ENCODE results near the gene EML6.

EML6 gene

GRCh38 chr2:54879598-54880332 lies 156.3 kb downstream of the EML6 start:
- DNase-seq (ENCODE audit: low spot score), result peak; percentile 20

GRCh38 chr2:54880428-54880827 lies 157.0 kb downstream of the EML6 start:
- DNase-seq (ENCODE audit: low spot score), result peak; percentile 17

- no peak for DNase-seq (ENCODE audit: low spot score)
Observed at GRCh38 chr2:54881759-54882158, 158.3 kb downstream of the EML6 start.

- no peak for DNase-seq (ENCODE audit: low spot score)
Observed at GRCh38 chr2:54885891-54886290, 162.4 kb downstream of the EML6 start.

- DNase-seq (ENCODE audit: low spot score), result no peak
Observed at GRCh38 chr2:54887850-54888545, 164.5 kb downstream of the EML6 start.

GRCh38 chr2:54889053-54889452 lies 165.6 kb downstream of the EML6 start:
- no peak for DNase-seq (ENCODE audit: low spot score)

GRCh38 chr2:54891909-54892308 lies 168.4 kb downstream of the EML6 start:
- DNase-seq (ENCODE audit: low spot score), result no peak

- DNase-seq (ENCODE audit: low spot score), result no peak
Observed at GRCh38 chr2:54894467-54894866, 171.0 kb downstream of the EML6 start.

GRCh38 chr2:54895730-54896129 lies 172.3 kb downstream of the EML6 start:
- no peak for DNase-seq (ENCODE audit: low spot score)

- DNase-seq (ENCODE audit: low spot score), result peak; percentile 5
Observed at GRCh38 chr2:54897420-54898310, 174.2 kb downstream of the EML6 start.

GRCh38 chr2:54898456-54899226 lies 175.2 kb downstream of the EML6 start:
- peak; percentile 23 for DNase-seq (ENCODE audit: low spot score)

- peak; percentile 78 for DNase-seq (ENCODE audit: low spot score)
Observed at GRCh38 chr2:54899576-54900200, 176.2 kb downstream of the EML6 start.

GRCh38 chr2:54901224-54901986 lies 177.9 kb downstream of the EML6 start:
- DNase-seq (ENCODE audit: low spot score), result no peak

- DNase-seq (ENCODE audit: low spot score), result no peak
Observed at GRCh38 chr2:54902763-54903162, 179.3 kb downstream of the EML6 start.

GRCh38 chr2:54903736-54904554 lies 180.5 kb downstream of the EML6 start:
- DNase-seq (ENCODE audit: low spot score), result peak; percentile 5

GRCh38 chr2:54904836-54905235 lies 181.4 kb downstream of the EML6 start:
- no peak for DNase-seq (ENCODE audit: low spot score)

- DNase-seq (ENCODE audit: low spot score), result peak; percentile 76
Observed at GRCh38 chr2:54906716-54907115, 183.3 kb downstream of the EML6 start.

- DNase-seq (ENCODE audit: low spot score), result no peak
Observed at GRCh38 chr2:54907663-54908062, 184.2 kb downstream of the EML6 start.

- no peak for DNase-seq (ENCODE audit: low spot score)
Observed at GRCh38 chr2:54908591-54908990, 185.1 kb downstream of the EML6 start.

- DNase-seq (ENCODE audit: low spot score), result no peak
Observed at GRCh38 chr2:54909001-54909400, 185.5 kb downstream of the EML6 start.
